IMR-90 (cell line): ENCODE data around the gene PKN3. TPM values are rescaled to one million over a fixed set of nuclear protein-coding genes. Genes with fewer than 3 reads are reported as not detected.

ENCODE experiments used
- ATAC-seq: fragments of 200-7000 bp; cut with Tn5 transposase; 2 replicates; pipeline ENCODE4 v1.9.1; 2020; ENCODE audit warnings: low read depth, mild to moderate bottlenecking, moderate library complexity
- BruUV-seq: library from RNA; stranded (reverse); fragments of 400-500 nt; replicated peaks from 2 replicates; lab custom pipeline; 2021; lab: Mats Ljungman, UMichigan
- CTCF ChIA-PET: fragments of 300-600 bp; formaldehyde crosslinking; extraction: SDS; loops from one replicate; lab custom pipeline; 2021; ENCODE audit warnings: antibody characterized with exemption; lab: Yijun Ruan, JAX
- POLR2A ChIA-PET: fragments of 300-600 bp; sonication (Branson Sonifier 250); formaldehyde crosslinking; loops from one replicate; lab custom pipeline; 2022; ENCODE audit warnings: antibody characterized with exemption; ENCODE audit not compliant: unreplicated experiment; lab: Charles Lee
- DNase-seq: peaks from one replicate; pipeline ENCODE4 v3.0.0; 2013
- H2AFZ ChIP-seq: replicated peaks from 2 replicates; pipeline ENCODE3; 2013; ENCODE audit warnings: low read length, mild to moderate bottlenecking; ENCODE audit not compliant: poor library complexity
- H2AK5ac ChIP-seq: 2 replicates; pipeline ENCODE4 v1.6.1; 2013; ENCODE audit warnings: low read depth, low read length, inconsistent platforms
- H2AK9ac ChIP-seq: replicated peaks from 2 replicates; pipeline ENCODE3; 2013; ENCODE audit warnings: mild to moderate bottlenecking, low read depth, low read length, moderate library complexity; ENCODE audit not compliant: poor library complexity
- H2BK120ac ChIP-seq: 2 replicates; pipeline ENCODE4 v1.6.1; 2013; ENCODE audit warnings: low read depth, low read length, inconsistent platforms
- H2BK15ac ChIP-seq: 3 replicates; pipeline ENCODE4 v1.6.1; 2013; ENCODE audit warnings: low read depth, low read length, inconsistent platforms
- H2BK20ac ChIP-seq: 2 replicates; pipeline ENCODE4 v1.6.1; 2013; ENCODE audit warnings: low read depth, mild to moderate bottlenecking, inconsistent platforms, low read length, moderate library complexity
- H2BK5ac ChIP-seq: 2 replicates; pipeline ENCODE4 v1.6.1; 2013; ENCODE audit warnings: mild to moderate bottlenecking, low read depth, low read length, inconsistent platforms; ENCODE audit not compliant: poor library complexity, severe bottlenecking
- H3K14ac ChIP-seq: replicated peaks from 2 replicates; pipeline ENCODE4 v1.6.1; 2013; ENCODE audit warnings: low read depth, low read length, inconsistent platforms
- H3K18ac ChIP-seq: 2 replicates; pipeline ENCODE4 v1.6.1; 2013; ENCODE audit warnings: low read depth, low read length, control low read depth
- H3K23ac ChIP-seq: 2 replicates; pipeline ENCODE4 v1.6.1; 2013; ENCODE audit warnings: low read depth, low read length, inconsistent platforms
- H3K27ac ChIP-seq: 2 replicates; pipeline ENCODE4 v1.5.1; 2013; ENCODE audit warnings: mild to moderate bottlenecking, control low read depth, low read length; ENCODE audit not compliant: insufficient read depth
- H3K27me3 ChIP-seq: 2 replicates; pipeline ENCODE4 v1.6.1; 2013; ENCODE audit warnings: low read length; ENCODE audit not compliant: control insufficient read depth, insufficient read depth
- H3K36me3 ChIP-seq: 2 replicates; pipeline ENCODE4 v1.6.1; 2013; ENCODE audit warnings: low read length, mixed read lengths; ENCODE audit not compliant: control insufficient read depth, insufficient read depth
- H3K4ac ChIP-seq: 2 replicates; pipeline ENCODE4 v1.6.1; 2013; ENCODE audit warnings: low read depth, low read length, inconsistent platforms
- H3K4me1 ChIP-seq: 2 replicates; pipeline ENCODE4 v1.6.1; 2013; ENCODE audit warnings: low read length, mixed read lengths; ENCODE audit not compliant: control insufficient read depth, insufficient read depth
- H3K4me2 ChIP-seq: 2 replicates; pipeline ENCODE4 v1.6.1; 2013; ENCODE audit warnings: low read depth, mild to moderate bottlenecking, control low read depth, low read length, moderate library complexity
- H3K4me3 ChIP-seq: 2 replicates; pipeline ENCODE4 v1.5.1; 2013; ENCODE audit warnings: low read depth, mild to moderate bottlenecking, control low read depth, low read length, moderate library complexity; ENCODE audit not compliant: insufficient read depth
- H3K56ac ChIP-seq: 2 replicates; pipeline ENCODE4 v1.6.1; 2013; ENCODE audit warnings: low read length, inconsistent platforms; ENCODE audit not compliant: insufficient read depth; ENCODE audit errors: extremely low read depth
- H3K79me1 ChIP-seq, 2 experiments: 2 replicates each; pipeline ENCODE4 v1.6.1; 2013; ENCODE audit warnings: low read length in 2 of 2, inconsistent platforms in 1 of 2, low read depth in 1 of 2
- H3K9ac ChIP-seq: 2 replicates; pipeline ENCODE4 v1.6.1; 2013; ENCODE audit warnings: low read depth, low read length, control low read depth
- H3K9me1 ChIP-seq: 2 replicates; pipeline ENCODE4 v1.6.1; 2013; ENCODE audit warnings: low read length, inconsistent platforms; ENCODE audit not compliant: insufficient read depth
- H3K9me3 ChIP-seq: 2 replicates; pipeline ENCODE4 v1.6.1; 2013; ENCODE audit warnings: low read length; ENCODE audit not compliant: control insufficient read depth, insufficient read depth
- H4K20me1 ChIP-seq: 2 replicates; pipeline ENCODE4 v1.6.1; 2013; ENCODE audit warnings: low read length, inconsistent platforms; ENCODE audit not compliant: insufficient read depth
- H4K5ac ChIP-seq: 2 replicates; pipeline ENCODE4 v1.6.1; 2013; ENCODE audit warnings: mild to moderate bottlenecking, low read depth, low read length, control low read depth
- H4K8ac ChIP-seq, 2 experiments: 2 replicates each; pipeline ENCODE4 v1.6.1; 2013; ENCODE audit warnings: low read depth in 2 of 2, low read length in 2 of 2, control low read depth in 1 of 2, inconsistent platforms in 1 of 2
- H4K91ac ChIP-seq: 2 replicates; pipeline ENCODE4 v1.6.1; 2013; ENCODE audit warnings: low read depth, low read length, inconsistent platforms; ENCODE audit not compliant: insufficient read depth
- MAZ ChIP-seq: IDR thresholded peaks from 2 replicates; pipeline ENCODE4 v1.6.1; 2012; ENCODE audit warnings: low read depth, mild to moderate bottlenecking, low read length, improper control_type of control experiment, moderate library complexity, borderline replicate concordance
- WGBS, 2 experiments: methylation state at CpG; one replicate each; pipeline versions ENCODE4 v1.1.5 to v1.1.7; 2013; ENCODE audit warnings: missing lambda C conversion rate in 2 of 2; ENCODE audit not compliant: insufficient read length in 1 of 2; ENCODE audit errors: extremely low coverage in 2 of 2; 5-methylcytosine and 5-hydroxymethylcytosine counted together
- dilution Hi-C: fragments of 300-500 bp; cut with HindIII; formaldehyde crosslinking; loops from one replicate; pipeline ENCODE4 v1.14.3; 2018; ENCODE audit warnings: low sequenced_read_pairs; ENCODE audit not compliant: unreplicated experiment
- in situ Hi-C: fragments of 300-500 bp; cut with MboI; formaldehyde crosslinking; loops from 3 replicates; pipeline ENCODE4 v1.14.3; 2019; ENCODE audit warnings: low sequenced_read_pairs, inconsistent platforms, mixed read lengths
- intact Hi-C: fragments of 100-400 bp; cut with micrococcal nuclease; formaldehyde crosslinking; loops from 2 replicates; pipeline ENCODE4 v1.10.0; 2022
- polyA plus RNA-seq, 3 experiments: library from polyadenylated mRNA; depleted of rRNA; stranded (reverse); fragments of >200 nt; gene quantifications; 2 replicates each; pipeline ENCODE4 v1.2.3, GENCODE V29; 2012; ENCODE audit warnings: low replicate concordance in 1 of 3
- total RNA-seq: library from RNA; depleted of rRNA; stranded (reverse); fragments of >200 nt; gene quantifications from 2 replicates; pipeline ENCODE4 v1.2.3, GENCODE V29; 2012

PKN3 gene
- total and polyA plus RNA-seq, 2 of the 4 experiments (the other 2 are of a cell fraction), result 1.6 to 3.8 TPM

GRCh38 chr9:128765499-128765898, 63.2 kb downstream of the PKN3 start:
- intact Hi-C loops, result no loop called here
- 80% methylated on average over 2 of the region's 3 CpGs; no CpG with 5 or more reads in 1 of the 2 experiments for WGBS, 2 experiments

More at GRCh38 chr9:128765499-128765898, 63.2 kb downstream of the PKN3 start:
- BruUV-seq, result no TSS peak
- Histone ChIP-seq H3K9me1 (0 out of 2 replicates have a peak, but pooled peaks cover 3% of the 10 kb centered on the region), H2AK9ac (no peak overlapping the region), H2BK20ac (no peak overlapping the region), H2AFZ (no peak overlapping the region), H2BK5ac (no peak overlapping the region), H3K36me3 (peaks cover 4% of the 10 kb centered on the region), H3K18ac (no peak overlapping the region), H2BK15ac (no peak overlapping the region), H3K27ac (no peak overlapping the region), H3K14ac (no peak overlapping the region), H3K4ac (no peak overlapping the region), H3K9me3 (no peaks in the 10 kb centered on the region), H3K27me3 (no peaks in the 10 kb centered on the region), H3K23ac (no peak overlapping the region), H4K8ac (no peak overlapping the region), H3K4me3 (no peak overlapping the region), H4K91ac (no peak overlapping the region), H2AK5ac (no peak overlapping the region), H3K4me1 (0 out of 2 replicates have a peak, but pooled peaks cover under 1% of the 10 kb centered on the region), H2BK120ac (no peak overlapping the region), H3K56ac (no peak overlapping the region), H4K5ac (no peak overlapping the region), H3K9ac (no peak overlapping the region), H3K4me2 (no peak overlapping the region), H3K79me1 (peaks cover 19 to 54% of the 10 kb centered on the region in 2 experiments), H4K20me1 (0 out of 2 replicates have a peak, but pooled peaks cover 4% of the 10 kb centered on the region)
- dilution Hi-C loops (no loop called here), in situ Hi-C loops (no loop called here)
- ATAC-seq, result no peak
- no peak for DNase-seq
- ChIA-PET CTCF (interaction anchor here (0.7 kb wide), 1 partner anchor 416 kb away, joined by 4 read pairs; no protein-coding TSS in a partner anchor), POLR2A (no interaction called here)
- no peak for TF ChIP-seq MAZ
